ENCODE results near the gene MYL12A.

DNA sequence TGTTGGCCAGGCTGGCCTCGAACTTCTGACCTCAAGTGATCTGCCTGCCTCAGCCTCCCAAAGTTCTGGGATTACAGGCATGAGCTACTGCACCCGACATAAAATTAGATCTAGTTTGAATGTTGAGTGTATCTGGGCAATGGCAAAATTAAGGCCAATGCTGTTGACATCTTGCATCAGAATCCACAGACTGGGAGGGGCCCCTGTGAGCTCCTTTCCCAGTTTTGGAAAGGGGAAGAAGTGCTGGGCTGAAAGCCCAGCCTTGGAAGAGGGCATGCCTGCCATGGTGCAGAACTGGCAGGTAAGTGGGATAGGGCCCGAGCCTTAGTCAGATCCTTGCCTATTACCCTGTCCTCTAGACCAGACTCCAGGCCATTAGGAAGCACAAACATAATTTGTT lies 23.4 kb upstream of the MYL12A start:
- TF ChIP-seq, protein P1, sequence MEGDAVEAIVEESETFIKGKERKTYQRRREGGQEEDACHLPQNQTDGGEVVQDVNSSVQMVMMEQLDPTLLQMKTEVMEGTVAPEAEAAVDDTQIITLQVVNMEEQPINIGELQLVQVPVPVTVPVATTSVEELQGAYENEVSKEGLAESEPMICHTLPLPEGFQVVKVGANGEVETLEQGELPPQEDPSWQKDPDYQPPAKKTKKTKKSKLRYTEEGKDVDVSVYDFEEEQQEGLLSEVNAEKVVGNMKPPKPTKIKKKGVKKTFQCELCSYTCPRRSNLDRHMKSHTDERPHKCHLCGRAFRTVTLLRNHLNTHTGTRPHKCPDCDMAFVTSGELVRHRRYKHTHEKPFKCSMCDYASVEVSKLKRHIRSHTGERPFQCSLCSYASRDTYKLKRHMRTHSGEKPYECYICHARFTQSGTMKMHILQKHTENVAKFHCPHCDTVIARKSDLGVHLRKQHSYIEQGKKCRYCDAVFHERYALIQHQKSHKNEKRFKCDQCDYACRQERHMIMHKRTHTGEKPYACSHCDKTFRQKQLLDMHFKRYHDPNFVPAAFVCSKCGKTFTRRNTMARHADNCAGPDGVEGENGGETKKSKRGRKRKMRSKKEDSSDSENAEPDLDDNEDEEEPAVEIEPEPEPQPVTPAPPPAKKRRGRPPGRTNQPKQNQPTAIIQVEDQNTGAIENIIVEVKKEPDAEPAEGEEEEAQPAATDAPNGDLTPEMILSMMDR (IDR thresholded peaks at IDR 0.05; ENCODE audit: low read depth, low read length): no peak
- TF ChIP-seq POLR2A (IDR thresholded peaks at IDR 0.05; ENCODE audit: extremely low read depth, insufficient read length): no peak
- TF ChIP-seq, protein P2, sequence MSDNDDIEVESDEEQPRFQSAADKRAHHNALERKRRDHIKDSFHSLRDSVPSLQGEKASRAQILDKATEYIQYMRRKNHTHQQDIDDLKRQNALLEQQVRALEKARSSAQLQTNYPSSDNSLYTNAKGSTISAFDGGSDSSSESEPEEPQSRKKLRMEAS (IDR thresholded peaks at IDR 0.05; ENCODE audit: low read depth, low read length): no peak

All from NB4 (cell line).